ENCODE data around the gene RAD23A.

DNA sequence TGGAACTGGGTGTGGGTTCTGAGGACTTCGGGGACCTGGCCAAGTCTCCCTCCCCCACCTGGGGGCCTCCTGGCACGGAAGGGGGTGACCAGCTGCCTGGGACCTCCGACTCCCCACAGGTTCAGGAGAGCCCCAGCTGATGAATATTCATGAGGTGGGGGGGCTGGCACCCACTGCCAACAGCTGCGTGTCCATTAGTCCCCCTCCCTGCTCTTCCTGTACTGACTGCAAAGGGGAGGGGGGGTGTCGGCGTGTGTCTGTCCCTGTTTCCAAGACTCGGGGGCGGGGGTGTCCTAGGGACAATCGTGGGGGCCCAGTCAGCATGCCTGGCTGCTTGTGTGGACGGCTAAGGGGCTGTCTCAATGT lies 39.0 kb downstream of the RAD23A start:
- TF ChIP-seq NRF1 (conservative IDR thresholded peaks at IDR 0.05; ENCODE audit: low read depth, low read length) = no peak
- TF ChIP-seq PML (IDR thresholded peaks at IDR 0.05; ENCODE audit: low read length) = no peak
- no peak for TF ChIP-seq POLR2AphosphoS5 (IDR thresholded peaks at IDR 0.05; ENCODE audit: low read length)

Measured in GM12878 (cell line).